Erythroblast (primary cell): ENCODE results near the gene DRC7.

Experiments used
- DNase-seq, 2 experiments: peaks; one replicate each; lab custom pipeline; 2025; lab: John Stamatoyannopoulos, UW
- GATA1 ChIP-seq: IDR thresholded peaks from 2 replicates; pipeline ENCODE4 v1.6.1; 2011; ENCODE audit warnings: low read depth, mild to moderate bottlenecking, control low read depth, low read length, moderate library complexity
- POLR2A ChIP-seq: IDR thresholded peaks from 2 replicates; pipeline ENCODE4 v1.6.1; 2011; ENCODE audit warnings: mild to moderate bottlenecking, low read length

DRC7 gene

GRCh38 chr16:57699481-57699880 lies 4.9 kb downstream of the DRC7 start:
- no peak for DNase-seq
- TF ChIP-seq GATA1 (no peak), POLR2A (no peak)

DNA sequence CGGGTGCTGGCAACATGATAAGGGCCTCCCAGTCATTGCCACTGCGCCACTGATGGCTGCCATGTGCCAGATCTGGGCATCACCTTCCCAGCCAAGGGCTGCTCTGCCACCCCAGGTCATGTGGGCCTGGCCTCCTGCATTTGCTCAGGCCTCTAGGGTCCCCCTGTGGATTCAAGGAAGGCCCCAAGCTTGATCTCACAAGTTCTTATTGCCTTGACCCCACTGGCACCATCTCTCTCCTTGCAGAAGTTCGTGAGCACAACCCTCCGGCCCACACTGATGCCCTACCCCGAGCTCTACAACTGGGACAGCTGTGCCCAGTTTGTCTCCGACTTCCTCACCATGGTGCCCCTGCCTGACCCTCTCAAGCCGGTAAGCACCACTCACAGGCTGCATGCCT lies 5.3 kb downstream of the DRC7 start:
- no peak for TF ChIP-seq POLR2A
- TF ChIP-seq GATA1, result no peak
- DNase-seq, result no peak

- peak; percentile 42 to 75 for DNase-seq
- no peak for TF ChIP-seq GATA1
- TF ChIP-seq POLR2A, result no peak
These were observed 6.4 kb downstream of the DRC7 start for GRCh38 chr16:57700781-57701551.

DNA sequence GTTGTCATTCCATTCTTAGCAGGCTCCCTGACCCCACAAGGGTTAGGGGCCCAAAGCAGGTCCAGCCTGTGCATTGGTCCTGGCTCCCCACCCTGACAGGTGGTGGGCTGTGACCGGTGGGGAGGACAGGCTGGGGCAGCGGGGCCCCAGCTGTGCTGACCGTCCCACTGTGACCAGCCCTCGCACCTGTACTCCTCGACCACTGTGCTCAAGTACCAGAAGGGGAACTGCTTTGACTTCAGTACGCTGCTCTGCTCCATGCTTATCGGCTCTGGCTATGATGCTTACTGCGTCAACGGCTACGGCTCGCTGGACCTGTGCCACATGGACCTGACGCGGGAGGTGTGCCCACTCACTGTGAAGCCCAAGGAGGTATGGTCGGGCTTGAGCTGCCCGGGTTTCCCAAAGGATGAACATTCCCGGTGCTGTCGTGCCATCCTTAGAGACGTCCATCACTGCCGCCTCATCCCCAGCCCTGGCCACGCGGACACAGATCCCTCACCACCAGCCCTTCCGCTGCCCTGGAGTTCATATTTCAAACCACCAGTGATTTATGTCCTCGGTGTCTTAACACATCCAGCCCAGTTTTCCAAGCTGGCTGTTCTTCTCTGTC lies 7.3 kb downstream of the DRC7 start:
- no peak for TF ChIP-seq GATA1
- TF ChIP-seq POLR2A, result no peak
- DNase-seq, result no peak

DNA sequence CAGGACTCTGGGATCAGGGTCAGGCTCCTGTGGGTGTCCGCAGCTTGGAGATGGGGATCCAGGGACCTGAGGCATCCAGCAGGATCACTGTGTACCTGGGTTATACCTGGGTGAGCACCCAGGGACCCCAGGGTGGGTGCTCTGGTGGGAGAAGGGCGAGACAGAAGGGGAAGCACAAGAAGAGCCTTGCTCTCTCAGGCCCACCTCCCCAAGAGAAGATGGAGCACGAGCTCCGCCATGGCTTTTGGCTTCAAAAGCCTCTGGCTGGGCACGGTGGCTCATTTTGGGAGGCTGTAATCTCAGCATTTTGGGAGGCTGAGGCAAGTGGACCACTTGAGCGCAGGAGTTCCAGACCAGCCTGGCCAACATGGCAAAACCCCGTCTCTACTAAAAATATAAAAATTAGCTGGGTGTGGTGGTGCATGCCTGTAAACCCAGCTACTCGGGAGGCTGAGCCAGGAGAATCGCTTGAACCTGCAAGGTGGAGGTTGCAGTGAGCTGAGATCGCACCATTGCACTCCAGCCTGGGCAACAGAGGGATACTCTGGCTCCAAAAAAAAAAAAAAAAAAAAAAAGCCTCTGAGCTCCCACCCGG lies 8.9 kb downstream of the DRC7 start:
- no peak for DNase-seq
- no peak for TF ChIP-seq POLR2A
- TF ChIP-seq GATA1, result no peak

GRCh38 chr16:57704011-57704904 lies 9.7 kb downstream of the DRC7 start:
- DNase-seq, result no peak
- TF ChIP-seq POLR2A (no peak), GATA1 (no peak)

DNA sequence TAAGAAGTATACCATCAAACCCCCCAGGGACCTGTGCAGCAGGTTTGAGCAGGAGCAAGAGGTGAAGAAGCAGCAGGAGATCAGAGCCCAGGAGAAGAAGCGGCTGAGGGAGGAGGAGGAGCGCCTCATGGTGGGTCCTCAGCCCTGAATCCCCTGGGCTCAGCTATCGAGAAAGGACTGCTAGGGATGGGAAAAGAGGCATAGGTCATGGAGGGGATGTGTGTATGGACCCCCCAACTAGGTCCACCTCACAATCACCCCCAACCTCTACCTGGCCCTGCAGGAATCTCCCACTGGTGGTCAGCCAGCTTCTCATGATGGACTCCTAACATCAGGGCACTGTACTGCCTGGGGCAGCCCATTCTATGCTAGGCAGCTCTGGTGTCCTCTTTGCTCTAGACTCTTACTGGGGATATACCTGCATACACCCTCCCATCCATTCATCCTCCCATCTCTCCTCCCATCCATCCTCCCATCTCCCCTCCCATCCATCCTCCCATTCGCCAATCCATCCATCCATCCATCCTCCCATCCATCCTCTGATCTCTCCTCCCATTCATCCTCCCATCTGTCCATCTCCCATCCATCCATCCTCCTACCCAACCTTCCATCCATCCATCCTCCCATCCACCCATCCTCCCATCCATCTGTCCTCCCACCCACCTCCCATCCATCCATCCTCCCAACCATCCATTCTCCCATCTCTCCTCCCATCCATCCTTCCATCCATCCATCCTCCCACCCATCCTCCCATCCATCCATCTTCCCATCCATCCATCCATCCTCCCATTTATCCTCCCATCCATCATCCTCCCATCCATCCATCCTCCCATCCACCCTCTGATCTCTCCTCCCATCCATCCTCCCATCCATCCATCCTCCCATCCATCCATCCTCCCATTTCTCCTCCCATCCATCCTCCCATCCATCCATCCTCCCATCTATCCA lies 10.6 kb downstream of the DRC7 start:
- TF ChIP-seq POLR2A (no peak), GATA1 (no peak)
- no peak for DNase-seq

DNA sequence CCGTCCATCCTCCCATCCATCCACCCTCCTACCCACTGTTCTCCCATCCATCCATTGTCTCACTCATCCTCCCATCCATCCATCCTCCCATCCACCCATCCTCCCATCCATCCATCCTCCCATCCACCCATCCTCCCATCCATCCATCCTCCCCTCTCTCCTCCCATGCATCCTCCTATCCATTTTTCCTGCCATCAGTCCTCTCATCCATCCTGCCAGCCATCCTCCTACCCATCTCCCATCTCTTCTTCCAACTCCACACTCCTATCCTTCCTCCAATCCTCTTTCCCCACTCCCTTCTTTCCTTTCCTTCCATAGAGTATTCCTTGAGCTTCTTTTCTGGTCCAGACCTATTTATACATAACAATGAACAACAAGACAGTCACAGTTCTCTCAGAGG lies 12.1 kb downstream of the DRC7 start:
- DNase-seq, result no peak
- no peak for TF ChIP-seq POLR2A
- TF ChIP-seq GATA1, result no peak

GRCh38 chr16:57707331-57707730 lies 12.7 kb downstream of the DRC7 start:
- DNase-seq, result no peak
- TF ChIP-seq POLR2A (no peak), GATA1 (no peak)

DNA sequence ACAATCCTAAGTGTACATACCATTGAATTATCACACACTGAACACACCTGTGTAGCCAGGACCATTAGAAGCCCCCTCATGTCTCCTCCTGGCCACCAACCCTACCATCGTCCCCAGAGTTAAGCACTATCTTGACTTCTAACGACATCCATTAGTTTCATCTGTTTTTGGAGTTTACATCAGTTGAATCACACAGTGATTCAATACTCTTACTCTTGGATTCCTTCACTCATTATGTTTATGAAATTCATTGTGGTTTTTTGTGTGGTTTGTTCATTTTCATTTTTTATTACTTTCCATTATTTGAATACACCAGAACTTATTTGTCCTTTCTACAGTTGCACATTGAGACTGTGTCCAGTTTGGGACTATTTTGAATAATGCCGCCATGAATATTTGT lies 13.6 kb downstream of the DRC7 start:
- DNase-seq, result no peak

GRCh38 chr16:57709663-57710062 lies 15.1 kb downstream of the DRC7 start:
- no peak for TF ChIP-seq POLR2A
- TF ChIP-seq GATA1, result no peak

More for the DNA sequence above, 13.6 kb downstream of the DRC7 start:
- TF ChIP-seq POLR2A (no peak), GATA1 (no peak)

GRCh38 chr16:57711346-57711745 lies 16.7 kb downstream of the DRC7 start:
- no peak for TF ChIP-seq POLR2A
- no peak for TF ChIP-seq GATA1
- DNase-seq, result no peak

More at GRCh38 chr16:57709663-57710062, 15.1 kb downstream of the DRC7 start:
- no peak for DNase-seq
